HEK293 (cell line): ENCODE results near the gene PAK5.

Experiments used
- CTCF ChIA-PET: fragments of 350-600 bp; formaldehyde crosslinking; extraction: SDS; loops from one replicate; lab custom pipeline; 2021; ENCODE audit warnings: antibody characterized with exemption; lab: Yijun Ruan, JAX
- POLR2A ChIA-PET: fragments of 300-600 bp; formaldehyde crosslinking; extraction: SDS; loops from one replicate; lab custom pipeline; 2020; ENCODE audit warnings: antibody characterized with exemption, inconsistent platforms; lab: Yijun Ruan, JAX
- H3K27ac ChIP-seq: fragments of 200-500 bp; sonication (Bioruptor generic); 2 replicates; pipeline ENCODE4 v1.5.1; 2014; ENCODE audit warnings: low read depth, low read length, control low read depth, inconsistent platforms; ENCODE audit errors: extremely low read depth
- H3K36me3 ChIP-seq, 2 experiments: fragments of 200-500 bp in 1 of 2; sonication (Bioruptor generic) in 1 of 2; 1 replicate in 1 of 2; 2 replicates in 1 of 2; pipeline ENCODE4 v1.5.1; 2014 to 2017; ENCODE audit warnings: inconsistent platforms in 2 of 2, low read length in 2 of 2; ENCODE audit not compliant: control insufficient read depth in 2 of 2, insufficient read depth in 1 of 2
- H3K4me1 ChIP-seq: fragments of 200-500 bp; sonication (Bioruptor generic); 2 replicates; pipeline ENCODE4 v1.5.1; 2014; ENCODE audit warnings: mild to moderate bottlenecking, low read length, inconsistent platforms; ENCODE audit not compliant: control insufficient read depth, insufficient read depth
- H3K4me3 ChIP-seq: 2 replicates; pipeline ENCODE4 v1.5.1; 2011; ENCODE audit warnings: low read depth, mild to moderate bottlenecking, control low read depth, low read length, moderate library complexity
- H3K9me3 ChIP-seq: fragments of 200-500 bp; sonication (Bioruptor generic); 2 replicates; pipeline ENCODE4 v1.5.1; 2014; ENCODE audit warnings: low read depth, low read length, inconsistent platforms; ENCODE audit not compliant: control insufficient read depth, insufficient read depth
- BCL6B ChIP-seq: fragments of 450-650 bp; formaldehyde crosslinking; IDR thresholded peaks from 2 replicates; pipeline ENCODE4 v1.5.1; 2017; ENCODE audit warnings: missing biosample characterization, missing genetic modification characterization
- EGR2 ChIP-seq: fragments of 450-650 bp; formaldehyde crosslinking; IDR thresholded peaks from 2 replicates; pipeline ENCODE4 v1.5.1; 2016; ENCODE audit warnings: low read depth, missing biosample characterization, missing genetic modification characterization
- INSM2 ChIP-seq: fragments of 450-650 bp; formaldehyde crosslinking; IDR thresholded peaks from 2 replicates; pipeline ENCODE4 v1.5.1; 2016; ENCODE audit warnings: missing biosample characterization, missing genetic modification characterization
- KLF9 ChIP-seq: fragments of 450-650 bp; formaldehyde crosslinking; IDR thresholded peaks from 2 replicates; pipeline ENCODE4 v1.5.1; 2016; ENCODE audit warnings: missing biosample characterization, missing genetic modification characterization, low read depth
- MYNN ChIP-seq: fragments of 450-650 bp; formaldehyde crosslinking; IDR thresholded peaks from 2 replicates; pipeline ENCODE4 v1.5.1; 2016; ENCODE audit warnings: missing biosample characterization, missing genetic modification characterization, borderline replicate concordance
- SP3 ChIP-seq: fragments of 450-650 bp; formaldehyde crosslinking; IDR thresholded peaks from 2 replicates; pipeline ENCODE4 v1.5.1; 2016; ENCODE audit warnings: missing biosample characterization, missing genetic modification characterization
- ZBTB11 ChIP-seq: fragments of 450-650 bp; formaldehyde crosslinking; conservative IDR thresholded peaks from 2 replicates; pipeline ENCODE4 v1.5.1; 2016; ENCODE audit warnings: low read depth, missing biosample characterization, missing genetic modification characterization
- ZBTB17 ChIP-seq: fragments of 450-650 bp; formaldehyde crosslinking; IDR thresholded peaks from 2 replicates; pipeline ENCODE4 v1.5.1; 2016; ENCODE audit warnings: missing biosample characterization, missing genetic modification characterization
- ZBTB49 ChIP-seq: fragments of 450-650 bp; formaldehyde crosslinking; IDR thresholded peaks from 2 replicates; pipeline ENCODE4 v1.5.1; 2016; ENCODE audit warnings: missing biosample characterization, missing genetic modification characterization, low read depth
- ZNF10 ChIP-seq: fragments of 450-650 bp; formaldehyde crosslinking; IDR thresholded peaks from 2 replicates; pipeline ENCODE4 v1.5.1; 2017; ENCODE audit warnings: missing biosample characterization, missing genetic modification characterization
- ZNF112 ChIP-seq: fragments of 450-650 bp; formaldehyde crosslinking; IDR thresholded peaks from 2 replicates; pipeline ENCODE4 v1.5.0; 2017; ENCODE audit warnings: missing biosample characterization, missing genetic modification characterization
- ZNF121 ChIP-seq: fragments of 450-650 bp; formaldehyde crosslinking; IDR thresholded peaks from 2 replicates; pipeline ENCODE4 v1.5.1; 2016; ENCODE audit warnings: missing biosample characterization, missing genetic modification characterization
- ZNF16 ChIP-seq: fragments of 450-650 bp; formaldehyde crosslinking; IDR thresholded peaks from 2 replicates; pipeline ENCODE4 v1.5.1; 2016; ENCODE audit warnings: low read depth, missing biosample characterization, missing genetic modification characterization
- ZNF23 ChIP-seq: fragments of 450-650 bp; formaldehyde crosslinking; IDR thresholded peaks from 2 replicates; pipeline ENCODE4 v1.5.1; 2016; ENCODE audit warnings: missing biosample characterization, missing genetic modification characterization, borderline replicate concordance
- ZNF248 ChIP-seq: fragments of 450-650 bp; formaldehyde crosslinking; IDR thresholded peaks from 2 replicates; pipeline ENCODE4 v1.5.1; 2017; ENCODE audit warnings: missing biosample characterization, missing genetic modification characterization
- ZNF26 ChIP-seq: fragments of 450-650 bp; formaldehyde crosslinking; IDR thresholded peaks from 2 replicates; pipeline ENCODE4 v1.5.1; 2016; ENCODE audit warnings: missing biosample characterization, missing genetic modification characterization
- ZNF292 ChIP-seq: fragments of 450-650 bp; formaldehyde crosslinking; IDR thresholded peaks from 2 replicates; pipeline ENCODE4 v1.5.1; 2016; ENCODE audit warnings: low read depth, missing biosample characterization, missing genetic modification characterization, borderline replicate concordance
- ZNF302 ChIP-seq: fragments of 450-650 bp; formaldehyde crosslinking; IDR thresholded peaks from 2 replicates; pipeline ENCODE4 v1.5.1; 2016; ENCODE audit warnings: missing biosample characterization, missing genetic modification characterization, low read depth
- ZNF324 ChIP-seq: fragments of 450-650 bp; formaldehyde crosslinking; IDR thresholded peaks from 2 replicates; pipeline ENCODE4 v1.5.1; 2016; ENCODE audit warnings: missing biosample characterization, missing genetic modification characterization
- ZNF404 ChIP-seq: fragments of 450-650 bp; formaldehyde crosslinking; IDR thresholded peaks from 2 replicates; pipeline ENCODE4 v1.5.1; 2017; ENCODE audit warnings: missing biosample characterization, missing genetic modification characterization
- ZNF473 ChIP-seq: fragments of 450-650 bp; formaldehyde crosslinking; IDR thresholded peaks from 2 replicates; pipeline ENCODE4 v1.5.1; 2017; ENCODE audit warnings: missing biosample characterization, missing genetic modification characterization
- ZNF677 ChIP-seq: fragments of 450-650 bp; IDR thresholded peaks from 2 replicates; pipeline ENCODE4 v1.5.0; 2018; ENCODE audit warnings: missing biosample characterization, mild to moderate bottlenecking, missing genetic modification characterization, moderate library complexity
- ZNF747 ChIP-seq: fragments of 450-650 bp; formaldehyde crosslinking; IDR thresholded peaks from 2 replicates; pipeline ENCODE4 v1.5.1; 2016; ENCODE audit warnings: missing biosample characterization, missing genetic modification characterization
- ZNF830 ChIP-seq: fragments of 450-650 bp; IDR thresholded peaks from 2 replicates; pipeline ENCODE4 v1.5.0; 2018; ENCODE audit warnings: missing biosample characterization, missing genetic modification characterization, low read depth, mild to moderate bottlenecking, moderate library complexity
- ZNF837 ChIP-seq: fragments of 450-650 bp; formaldehyde crosslinking; IDR thresholded peaks from 2 replicates; pipeline ENCODE4 v1.5.1; 2016; ENCODE audit warnings: missing biosample characterization, missing genetic modification characterization

The PAK5 gene

GRCh38 chr20:9591080-9591479 lies 247.8 kb downstream of the PAK5 start:
- H3K4me1 ChIP-seq = no peaks in the 10 kb centered on the region
- POLR2A ChIA-PET = no interaction called here
- no peak for TF ChIP-seq ZNF473
- no peak for TF ChIP-seq ZNF26 (tag by site-specific recombination)
- no peak for TF ChIP-seq ZNF23 (tag by site-specific recombination)
- no peak for TF ChIP-seq ZNF830
- no peak for TF ChIP-seq MYNN
- TF ChIP-seq ZNF747 = no peak
- TF ChIP-seq ZBTB11 (tag by site-specific recombination) = no peak
- no peak for TF ChIP-seq SP3 (tag by site-specific recombination)
- no peak for TF ChIP-seq ZNF10
- no peak for TF ChIP-seq EGR2
- TF ChIP-seq ZNF248 = no peak
- no peak for TF ChIP-seq ZNF292 (tag by site-specific recombination)
- TF ChIP-seq ZNF837 = no peak
- TF ChIP-seq INSM2 (tag by site-specific recombination) = no peak
- no peak overlapping the region for H3K4me3 ChIP-seq
- no peaks in the 10 kb centered on the region for H3K9me3 ChIP-seq
- no peak overlapping the region for H3K27ac ChIP-seq
- CTCF ChIA-PET = no interaction called here
- no peaks in the 10 kb centered on the region for H3K36me3 ChIP-seq

- ChIA-PET CTCF (interaction anchor here (0.8 kb wide), 1 partner anchor 182 kb away, joined by 3 read pairs; no protein-coding TSS in a partner anchor), POLR2A (no interaction called here)
- H3K27ac ChIP-seq = no peak overlapping the region
Measured at GRCh38 chr20:9590189-9590588, 248.7 kb downstream of the PAK5 start.

More at GRCh38 chr20:9590189-9590588, 248.7 kb downstream of the PAK5 start:
- no peaks in the 10 kb centered on the region for H3K4me1 ChIP-seq
- no peaks in the 10 kb centered on the region for H3K9me3 ChIP-seq
- H3K36me3 ChIP-seq = no peaks in the 10 kb centered on the region
- H3K4me3 ChIP-seq = no peak overlapping the region
- TF ChIP-seq ZNF324 (tag by site-specific recombination) = no peak
- TF ChIP-seq ZBTB49 = no peak
- no peak for TF ChIP-seq KLF9
- TF ChIP-seq ZNF404 (tag by site-specific recombination) = no peak
- TF ChIP-seq ZNF292 (tag by site-specific recombination) = no peak
- TF ChIP-seq ZBTB17 = no peak
- TF ChIP-seq BCL6B = no peak
- TF ChIP-seq ZNF302 (tag by site-specific recombination) = no peak
- TF ChIP-seq ZNF677 (tag by site-specific recombination) = no peak
- no peak for TF ChIP-seq ZNF112 (tag by site-specific recombination)
- TF ChIP-seq ZNF121 (tag by site-specific recombination) = no peak
- TF ChIP-seq ZNF16 (tag by site-specific recombination) = no peak
- TF ChIP-seq, all 188 proteins: peak for 0
